ENCODE results near the gene CHD8.
"Not testable (repeated sequence)": the region's sequence is repeated elsewhere in the genome, so short reads cannot be mapped to it uniquely, and the experiment has no call there.

Gene CHD8

DNA sequence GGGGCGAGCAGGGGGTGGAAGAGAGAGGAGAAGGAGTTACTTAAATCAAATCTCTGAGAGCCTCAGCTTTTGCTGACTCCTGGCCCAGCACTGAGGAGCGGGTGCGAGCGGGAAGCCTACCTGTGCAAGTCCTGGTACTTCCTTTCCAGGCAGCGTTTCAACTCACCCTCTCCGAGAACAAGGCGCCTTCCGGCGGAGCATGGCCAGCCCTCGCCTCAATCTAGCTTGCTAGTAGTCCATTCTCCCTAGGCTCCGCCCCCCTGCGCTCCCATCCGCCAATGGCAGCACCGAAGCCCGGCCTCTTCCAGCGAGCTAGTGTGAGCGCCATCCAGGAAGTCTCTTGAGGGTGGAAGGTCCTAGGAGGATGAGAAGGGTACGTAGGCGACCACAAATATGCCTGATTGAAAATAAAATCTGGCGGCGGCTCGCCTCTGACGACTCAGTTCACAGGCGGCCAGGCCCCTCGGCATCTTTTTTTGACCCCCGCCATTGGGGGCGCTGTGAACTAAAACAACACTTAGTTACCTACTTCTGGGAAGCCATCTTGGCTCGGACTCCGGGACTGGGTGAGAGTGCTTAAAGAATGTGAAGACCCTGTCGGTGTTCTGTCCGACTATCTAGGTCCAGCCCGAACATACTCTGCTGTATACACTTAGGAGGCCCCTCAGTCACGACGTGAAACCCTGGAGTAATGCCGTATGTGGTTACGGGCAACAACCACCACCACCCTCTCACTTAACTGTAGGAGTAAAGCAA lies at the start of gene CHD8:
Gene CHD8 (minus strand): TSS at position 212 of the 756 bp plus-strand sequence. CDS start 24,480 bp downstream, outside the sequence.
- peak; percentile 99 for DNase-seq

- DNase-seq, result no peak
These were observed 49.2 kb upstream of the CHD8 start for GRCh38 chr14:21505012-21505553.

- no peak for DNase-seq
These were observed 47.5 kb upstream of the CHD8 start for GRCh38 chr14:21503376-21503775.

DNA sequence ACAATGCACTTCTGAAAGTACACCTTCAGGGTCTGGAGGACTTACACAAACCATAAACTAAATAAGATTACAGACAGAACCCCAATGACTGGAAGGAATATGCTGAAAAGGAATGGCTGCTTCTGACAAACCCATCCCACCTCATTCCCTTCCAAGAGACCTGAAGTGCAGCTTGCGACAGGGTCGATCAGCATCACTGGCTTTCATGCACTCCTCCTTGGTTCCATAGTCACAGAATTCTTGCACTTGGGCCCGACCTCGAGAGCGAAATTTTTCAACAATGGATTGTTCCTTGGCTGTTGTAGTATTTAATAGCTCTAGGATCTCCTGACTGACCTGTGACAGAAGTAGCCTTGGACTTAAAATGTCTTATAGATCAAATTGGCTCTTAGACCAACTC lies 45.6 kb upstream of the CHD8 start:
- DNase-seq, result no peak

DNA sequence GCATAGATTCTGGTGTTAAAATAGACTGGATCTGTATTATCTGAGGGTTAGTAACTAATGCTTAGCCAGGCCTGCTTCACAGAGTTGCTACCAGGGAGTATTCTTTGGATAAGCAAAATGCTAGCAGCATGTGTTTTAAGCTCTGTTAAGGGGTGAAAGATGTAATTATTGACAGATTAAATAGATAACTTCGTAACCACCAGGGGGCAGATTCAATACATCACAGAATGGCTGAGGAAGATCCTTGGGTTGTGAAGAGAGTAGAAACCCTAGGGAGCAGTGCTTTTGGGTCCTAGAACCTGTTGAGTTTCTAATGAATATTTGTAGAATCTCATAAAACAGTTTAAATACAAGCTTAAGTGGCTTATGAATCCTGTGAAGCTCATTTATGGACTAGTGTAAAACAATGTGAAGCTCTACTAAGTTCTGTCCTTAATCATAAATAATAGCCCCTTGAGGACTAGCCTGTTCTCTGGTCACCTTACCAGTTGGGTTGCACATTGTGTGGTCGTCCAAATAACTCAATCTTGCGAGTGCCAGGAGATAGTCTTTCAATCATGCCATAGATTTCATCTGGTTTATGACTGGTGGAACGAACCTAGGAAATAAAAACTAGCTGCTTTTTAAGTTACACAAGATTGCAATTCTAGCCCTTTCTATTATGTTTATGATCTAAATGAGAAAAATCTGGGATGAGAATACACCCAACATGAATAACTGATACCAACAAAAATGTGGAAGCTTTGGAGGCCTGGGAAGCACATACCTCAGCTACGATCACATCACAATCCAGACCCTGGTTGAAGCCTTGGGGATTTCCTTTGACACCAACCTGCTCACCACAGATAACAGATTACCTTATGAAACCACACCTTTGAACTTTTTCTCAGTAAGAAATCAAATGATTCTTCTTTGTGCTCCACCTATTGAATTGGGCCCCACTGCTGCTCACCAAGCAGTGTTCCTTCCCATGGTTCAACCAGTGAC lies 42.9 kb upstream of the CHD8 start:
- DNase-seq, result peak in 1 of 2 experiments; percentile 61

DNA sequence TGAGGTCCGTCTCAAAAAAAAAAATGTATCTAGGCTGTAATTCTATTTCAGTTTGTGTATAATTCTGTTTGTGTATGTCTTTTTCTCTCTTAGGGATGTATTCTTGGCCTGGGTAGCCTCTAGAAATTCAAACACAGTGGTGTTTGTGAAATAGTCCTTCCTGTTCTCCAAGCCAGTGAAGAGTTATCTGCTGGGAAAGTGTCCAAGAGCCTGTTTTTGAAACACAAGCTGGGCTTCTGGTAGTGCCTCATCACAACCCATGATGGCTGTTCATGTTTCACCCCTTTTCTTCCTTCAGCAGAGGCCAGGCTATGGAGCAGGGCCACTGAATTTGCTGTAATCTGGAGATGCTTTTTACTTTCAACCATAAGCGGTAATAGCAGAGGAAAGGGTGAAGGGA lies 40.5 kb upstream of the CHD8 start:
- DNase-seq, result no peak

DNA sequence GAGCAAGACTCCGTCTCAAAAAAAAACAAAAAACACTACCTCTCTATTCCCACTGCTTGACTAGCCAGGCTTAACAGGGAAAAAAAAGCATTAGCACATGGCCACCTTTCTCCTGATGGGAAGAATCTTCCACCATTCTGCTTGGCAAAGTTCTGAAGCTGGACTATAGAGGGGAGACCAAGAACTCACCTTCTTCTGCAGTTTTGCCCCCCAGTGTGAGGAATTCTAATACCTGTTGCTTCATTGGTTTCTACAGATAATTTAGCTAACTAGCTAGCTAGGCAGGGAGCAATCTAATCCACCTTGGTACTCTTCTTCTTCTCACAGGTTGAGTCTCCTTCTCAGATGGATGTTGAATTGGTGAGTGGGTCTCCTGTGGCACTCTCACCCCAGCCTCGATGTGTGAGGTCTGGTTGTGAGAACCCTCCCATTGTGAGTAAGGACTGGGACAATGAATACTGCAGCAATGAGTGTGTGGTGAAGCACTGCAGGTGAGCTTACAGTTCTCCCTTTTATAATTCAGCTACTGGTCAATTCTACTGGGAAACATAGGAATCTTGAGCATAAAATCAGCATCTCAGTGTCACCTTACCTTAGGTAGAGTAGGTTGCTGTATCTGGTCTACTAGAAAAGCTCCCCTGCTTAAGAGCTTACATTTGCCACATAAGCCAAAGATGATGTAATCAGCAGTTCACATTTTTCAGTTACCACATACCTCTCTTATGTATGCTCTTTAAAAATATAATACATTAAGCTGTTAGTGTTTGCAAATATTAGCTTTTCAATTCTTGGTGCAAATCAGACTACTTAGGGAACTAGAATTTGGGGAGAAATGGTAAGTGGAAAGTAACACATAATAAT lies 39.2 kb upstream of the CHD8 start:
- DNase-seq, result no peak

DNA sequence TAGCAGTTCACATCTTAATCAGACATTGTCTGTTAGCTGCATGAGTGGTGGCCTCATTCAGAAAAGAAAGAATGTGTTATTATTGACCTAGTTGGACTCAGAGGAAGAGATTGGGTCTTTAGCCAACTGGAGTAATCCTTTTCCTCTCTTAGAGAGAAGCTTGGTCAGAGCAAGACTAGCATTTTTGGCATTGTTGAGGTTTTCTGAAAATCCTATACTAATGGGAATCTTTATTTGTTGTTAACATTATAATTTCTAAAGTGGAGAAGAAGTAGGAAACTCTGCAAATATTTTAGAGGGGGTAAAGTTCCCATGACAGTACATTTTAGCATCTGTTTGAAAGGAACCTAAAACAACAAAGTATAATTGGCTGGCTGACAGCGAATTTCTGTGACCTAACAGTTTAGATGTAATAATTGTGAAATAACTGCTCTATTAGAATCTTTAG lies 30.7 kb upstream of the CHD8 start:
- no peak for DNase-seq

DNA sequence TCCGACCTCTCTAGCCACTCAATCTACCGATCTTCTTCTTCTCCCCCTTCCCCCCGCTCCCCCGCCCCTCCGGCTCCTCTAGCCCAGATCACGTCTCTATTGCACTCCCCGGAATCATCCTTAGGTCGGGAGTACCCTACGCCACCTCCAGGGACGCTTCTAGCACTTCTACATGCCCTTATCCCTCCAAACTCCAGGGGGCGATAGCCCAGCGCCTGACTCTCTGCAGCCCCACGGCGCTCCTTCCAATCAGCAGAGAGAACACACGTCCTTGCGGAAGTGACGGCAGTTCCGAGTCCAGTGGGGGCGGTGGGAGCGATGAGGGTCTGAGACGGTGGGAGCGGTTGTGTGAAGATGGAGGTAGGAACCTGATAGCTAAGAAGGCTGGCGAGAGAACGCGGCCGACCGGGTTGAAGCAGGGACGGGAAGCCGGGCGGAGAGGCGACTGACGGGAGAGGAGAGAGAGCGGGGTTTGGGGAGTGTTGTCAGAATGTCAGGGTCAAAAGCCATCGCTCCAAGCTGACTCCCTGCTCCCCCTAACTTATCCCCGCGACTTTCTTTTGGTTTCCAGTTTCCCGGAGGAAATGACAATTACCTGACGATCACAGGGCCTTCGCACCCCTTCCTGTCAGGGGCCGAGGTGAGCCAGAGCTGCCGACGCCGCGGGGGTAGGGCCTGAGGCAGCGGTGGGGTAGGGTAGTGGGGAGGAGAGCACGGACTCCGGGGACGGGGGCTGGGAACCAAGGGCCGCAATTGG lies 21.2 kb upstream of the CHD8 start, which contains the start of the genes RAB2B and TOX4:
Gene RAB2B (minus strand): TSS at position 35 of the 757 bp plus-strand sequence. CDS start 87 bp downstream, outside the sequence.
Gene TOX4 (plus strand): TSS at position 271 of the 757 bp plus-strand sequence. CDS start 84 bp downstream, at position 355.
- peak; percentile 98 to 99 for DNase-seq

GRCh38 chr14:21476523-21476924 lies 20.6 kb upstream of the CHD8 start:
- peak in 1 of 2 experiments; percentile 90 for DNase-seq

GRCh38 chr14:21475767-21476522 lies 20.0 kb upstream of the CHD8 start:
- DNase-seq, result no peak

GRCh38 chr14:21467616-21468015 lies 11.7 kb upstream of the CHD8 start:
- no peak for DNase-seq

GRCh38 chr14:21455592-21455911 lies 371 bp downstream of the CHD8 start:
- no peak for DNase-seq

DNA sequence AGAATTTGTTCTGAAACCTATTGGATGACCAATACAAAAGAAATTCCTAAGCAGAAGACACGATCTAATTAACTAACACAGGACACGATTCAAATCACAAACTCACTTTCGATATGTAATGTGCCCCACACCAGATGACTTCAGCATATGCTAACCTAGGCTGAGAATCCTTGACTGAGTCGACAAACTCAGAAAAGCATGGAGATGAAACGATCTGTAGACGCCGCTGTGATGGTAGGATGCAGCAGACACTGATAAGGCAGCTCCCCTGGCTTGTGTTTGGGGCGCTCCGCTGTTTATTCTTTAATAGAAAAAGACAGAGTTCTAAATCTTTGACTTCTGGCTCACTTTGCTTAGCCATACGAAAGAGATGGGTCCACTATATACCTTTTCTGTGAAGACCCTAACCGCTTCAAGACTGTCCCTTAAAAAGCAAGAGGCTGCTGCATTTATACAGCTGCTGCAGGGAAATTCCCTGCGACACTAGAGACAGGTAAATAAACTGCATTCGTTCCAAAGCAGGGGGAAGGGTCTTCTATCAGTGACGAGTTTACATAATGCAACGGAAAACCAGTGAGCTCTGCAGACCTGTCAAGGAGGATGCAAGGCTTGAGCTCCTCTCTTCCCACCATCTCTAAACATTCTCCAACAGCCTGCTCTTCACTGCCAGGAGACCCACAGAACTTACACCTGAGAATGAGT lies 929 bp downstream of the CHD8 start:
- peak in 1 of 2 experiments; percentile 53 for DNase-seq

DNA sequence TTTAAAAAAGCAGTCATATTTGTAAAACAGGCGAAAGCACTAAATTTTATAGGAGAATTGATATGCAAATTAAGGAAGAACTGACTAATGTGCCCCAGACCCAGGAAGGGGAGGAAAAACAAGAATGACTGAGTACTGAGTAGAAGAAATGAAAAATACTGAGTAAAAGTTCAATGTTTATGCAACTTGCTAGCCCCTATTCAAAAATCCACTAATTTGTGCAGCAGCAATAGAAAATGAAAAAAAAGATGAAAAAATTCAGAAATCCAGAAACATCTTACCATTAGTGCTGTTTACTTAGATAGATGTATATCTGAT lies 6.1 kb downstream of the CHD8 start:
- DNase-seq, result no peak

- DNase-seq, result not testable (repeated sequence)
These were observed 13.3 kb downstream of the CHD8 start for GRCh38 chr14:21442657-21443056.

DNA sequence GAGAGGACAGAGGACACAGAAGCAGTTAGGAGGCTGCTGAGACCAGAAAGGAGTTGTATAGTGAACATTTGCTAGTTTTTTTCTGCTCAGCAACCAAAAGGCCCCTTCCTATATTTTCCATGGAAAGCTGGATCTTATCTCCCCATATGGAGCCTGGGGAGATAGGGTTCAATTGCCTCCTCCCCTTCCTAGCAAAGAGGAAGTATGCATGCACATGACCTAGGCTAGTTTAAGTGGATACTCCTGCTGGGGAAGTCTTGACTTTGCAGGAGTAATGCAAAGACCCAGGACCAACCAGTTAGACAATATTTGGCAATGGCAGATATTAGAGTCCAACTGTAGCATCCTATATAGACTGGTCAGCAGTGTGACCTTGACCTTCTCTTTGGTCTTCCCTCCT lies 15.1 kb downstream of the CHD8 start:
- no peak for DNase-seq

DNA sequence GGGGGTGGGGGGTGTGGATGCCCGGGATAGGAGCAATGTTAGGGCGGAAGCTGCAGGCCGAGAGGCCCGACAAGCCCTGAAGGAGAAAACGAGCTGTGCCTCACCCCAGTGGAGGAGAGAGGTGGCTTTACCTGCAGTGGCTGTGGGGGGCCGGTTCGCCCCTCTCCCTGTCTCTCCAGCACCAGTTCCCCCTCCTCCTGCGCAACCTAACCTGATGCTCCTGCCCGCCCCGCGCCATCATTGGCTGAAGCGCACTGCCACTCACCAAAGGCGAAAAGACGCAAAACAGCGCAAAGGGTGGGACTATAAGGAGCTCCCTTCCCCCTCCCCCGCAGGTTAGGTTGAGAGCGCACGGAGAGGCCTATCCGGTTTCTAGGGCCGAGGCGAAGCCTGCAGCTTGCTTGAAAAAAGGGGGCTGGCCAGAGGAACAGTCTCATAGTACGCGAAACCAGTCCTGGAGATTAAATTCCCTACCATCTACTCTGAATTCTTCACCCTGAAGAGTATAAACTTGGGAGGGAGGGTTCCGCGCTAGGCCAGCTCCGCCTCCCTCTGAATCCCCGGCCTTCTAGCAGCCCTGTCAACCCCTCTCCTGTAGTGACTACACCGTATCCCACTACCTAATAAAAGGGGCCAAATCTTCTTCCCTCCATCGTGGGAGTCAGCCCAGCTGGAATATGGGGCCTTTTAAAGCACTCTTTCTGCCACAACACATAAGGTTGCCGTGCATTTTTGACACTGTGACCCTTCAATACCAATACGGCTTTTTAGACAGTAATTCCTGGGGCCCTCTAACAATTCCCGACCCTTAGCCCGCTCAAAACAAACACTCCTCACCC lies 18.6 kb downstream of the CHD8 start:
- peak; percentile 95 to 98 for DNase-seq

DNA sequence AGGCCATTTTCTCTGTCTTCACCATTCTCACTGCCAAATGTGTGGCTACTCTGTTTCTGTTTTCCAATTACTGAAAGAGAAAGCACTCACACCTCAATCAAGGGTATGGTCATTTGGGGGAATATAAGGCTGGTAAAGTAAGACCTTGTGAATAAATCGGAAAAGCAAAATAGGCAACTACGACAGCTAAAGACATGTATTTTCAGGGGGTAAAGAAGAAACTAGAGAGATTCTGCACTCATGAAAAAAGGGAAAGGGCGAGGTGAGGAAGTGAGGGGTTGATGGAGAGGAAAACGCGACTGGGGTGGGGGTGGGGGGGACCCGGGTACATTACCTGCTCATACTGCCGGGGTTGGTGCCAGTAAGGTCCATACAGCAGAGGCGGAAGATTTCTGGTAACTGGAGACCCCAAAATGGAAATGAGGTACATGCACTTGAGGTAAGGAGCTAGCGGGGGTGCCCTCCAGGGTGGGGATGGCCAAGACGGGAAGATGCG lies 19.3 kb downstream of the CHD8 start:
- DNase-seq, result no peak
